Motor neuron (in vitro differentiated cells): Measurements from ENCODE around the gene AMTN. TPM values are rescaled to one million over a fixed set of nuclear protein-coding genes. Genes with fewer than 3 reads are reported as not detected.

ENCODE experiments used
- ATAC-seq, 8 experiments: fragments of 200-7000 bp; cut with Tn5 transposase; replicated peaks in 6 of 8; 2 replicates each; pipeline ENCODE4 v1.8.0; 2021; ENCODE audit warnings: mild to moderate bottlenecking in 8 of 8, moderate library complexity in 8 of 8
- H3K27ac ChIP-seq, 2 donors: fragments of 250-450 bp; sonication (Bioruptor Pico); 2 replicates each; pipeline ENCODE4 v1.9.0; 2021; ENCODE audit warnings: antibody characterized with exemption in 2 of 2, mild to moderate bottlenecking in 2 of 2, moderate library complexity in 1 of 2
- H3K4me1 ChIP-seq, 2 donors: fragments of 250-450 bp; sonication (Bioruptor Pico); replicated peaks in 1 of 2; 2 replicates each; pipeline ENCODE4 v1.6.1; 2021; ENCODE audit warnings: antibody characterized with exemption in 2 of 2, mild to moderate bottlenecking in 2 of 2, moderate library complexity in 1 of 2
- H3K4me3 ChIP-seq, 5 donors: fragments of 250-450 bp; sonication (Bioruptor Pico); 2 replicates each; pipeline ENCODE4 v1.9.0; 2021; ENCODE audit warnings: antibody characterized with exemption in 5 of 5, mild to moderate bottlenecking in 5 of 5, moderate library complexity in 4 of 5
- WGBS, 10 experiments: fragments of 450-650 bp; shearing (Covaris generic); methylation state at CpG; one replicate each; pipeline ENCODE4 v1.0.0; 2022; 5-methylcytosine and 5-hydroxymethylcytosine counted together
- in situ Hi-C, 9 experiments: fragments of 400-800 bp; cut with MboI; loops; one replicate each; pipeline ENCODE4 v1.15.0; 2021; ENCODE audit warnings: low sequenced_read_pairs in 9 of 9, low pct_unique_long_range_greater_than_20kb in 2 of 9; ENCODE audit not compliant: unreplicated experiment in 9 of 9
- total RNA-seq, 8 experiments: library from RNA; unstranded; fragments of 300-600 nt; gene quantifications; 2 replicates each; pipeline versions ENCODE4 v1.2.3 to v1.2.4, GENCODE V29; 2022

The AMTN gene
- total RNA-seq, 8 experiments from 2014 or later: 0.46 to 55.5 (median 2.6) TPM; not detected in 5

DNA sequence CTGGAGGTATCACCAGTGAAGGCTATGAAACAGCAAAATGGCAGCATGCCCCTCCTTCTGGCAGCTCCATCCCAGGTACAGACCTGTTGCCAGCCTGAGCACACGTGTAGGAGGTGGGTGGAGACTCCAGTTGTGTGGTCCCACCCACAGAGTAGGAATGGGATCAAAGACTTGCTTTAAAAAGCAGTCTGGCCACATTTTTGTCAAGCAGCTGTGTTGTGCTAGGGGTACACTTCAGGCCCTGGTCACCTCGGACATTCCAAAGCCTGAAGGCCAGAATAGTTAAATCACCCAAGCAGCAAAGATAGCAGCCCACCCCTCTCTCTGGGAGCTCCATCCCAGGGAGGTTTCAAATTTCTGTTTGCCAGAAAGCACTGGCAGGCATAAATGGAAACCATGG lies 53.4 kb downstream of the AMTN start:
- no peak overlapping the region for H3K27ac ChIP-seq
- WGBS, 10 experiments: 0 to 80% methylated on average over 1 of the region's 2 CpGs; no CpG with 5 or more reads in 8 of the 10 experiments
- H3K4me1 ChIP-seq: no peaks in the 10 kb centered on the region
- H3K4me3 ChIP-seq: no peak overlapping the region
- ATAC-seq: no peak
- in situ Hi-C loops: loop anchor here in 1 of 9 experiments (25.0 kb wide), 1 partner anchor 884 kb away; no protein-coding TSS in a partner anchor

DNA sequence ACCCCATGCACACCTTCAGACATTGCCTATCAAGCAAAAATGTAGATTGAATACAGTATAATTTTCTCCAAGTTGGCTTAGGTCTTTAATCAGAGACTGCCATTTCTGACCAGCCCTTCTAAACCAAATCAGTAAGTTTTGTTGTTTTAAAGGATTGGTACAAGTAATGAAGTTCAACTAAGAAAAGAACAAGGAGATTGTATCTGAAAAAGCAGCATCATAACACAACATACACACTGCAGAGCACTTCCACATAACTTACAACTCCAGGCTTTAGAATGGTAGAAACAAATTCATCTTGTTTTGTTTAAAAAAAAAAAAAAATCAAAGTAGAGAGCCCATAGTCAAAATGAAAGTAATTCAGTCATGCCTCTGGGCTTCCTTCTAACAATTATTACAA lies 57.6 kb downstream of the AMTN start:
- in situ Hi-C loops: no loop called here
- H3K4me3 ChIP-seq: no peak overlapping the region
- H3K4me1 ChIP-seq: no peaks in the 10 kb centered on the region
- no peak for ATAC-seq
- H3K27ac ChIP-seq: no peak overlapping the region

GRCh38 chr4:70577220-70577927 lies 59.0 kb downstream of the AMTN start:
- H3K27ac ChIP-seq: no peak overlapping the region
- in situ Hi-C loops: no loop called here
- peak in 1 of 8 experiments; percentile 17 for ATAC-seq
- H3K4me3 ChIP-seq: no peak overlapping the region
- no peaks in the 10 kb centered on the region for H3K4me1 ChIP-seq
- 0 to 100% (median 47%) methylated on average over 1 to 6 of the region's 6 CpGs for WGBS, 10 experiments

GRCh38 chr4:70581980-70582379 lies 63.6 kb downstream of the AMTN start:
- 0 to 96% (median 73%) methylated on average over 1 to 2 of the region's 2 CpGs for WGBS, 10 experiments
- in situ Hi-C loops: no loop called here
- Histone ChIP-seq H3K4me1 (no peaks in the 10 kb centered on the region), H3K27ac (no peak overlapping the region), H3K4me3 (no peak overlapping the region)
- ATAC-seq: no peak

Other genes starting within 250 kb of the AMTN start
- 1 to 10 TPM in 1 of 8 experiments, under 1 TPM in 2, not detected in 5; 0.13 to 1.3 (median 0.43) TPM for gene CABS1, start 183.6 kb upstream of the AMTN start, total RNA-seq
- 1 to 10 TPM in 1 of 8 experiments, under 1 TPM in 2, not detected in 5; 0.80 to 1.2 (median 0.97) TPM for gene SMR3A, start 157.8 kb upstream of the AMTN start, total RNA-seq
- 1 to 10 TPM in 1 of 8 experiments, under 1 TPM in 3, not detected in 4; 0.32 to 1.8 (median 0.63) TPM for gene SMR3B, start 135.4 kb upstream of the AMTN start, total RNA-seq
- 1 to 10 TPM in 1 of 8 experiments, under 1 TPM in 3, not detected in 4; 0.41 to 2.5 (median 0.51) TPM for gene OPRPN, start 120.6 kb upstream of the AMTN start, total RNA-seq
- 1 to 10 TPM in 1 of 8 experiments, under 1 TPM in 5, not detected in 2; 0.20 to 1.3 (median 0.44) TPM for gene MUC7, start 46.4 kb upstream of the AMTN start, total RNA-seq
- under 1 TPM in 4 of 8 experiments, not detected in 4; 0.14 to 0.28 (median 0.19) TPM for gene AMBN, start 73.7 kb downstream of the AMTN start, total RNA-seq
- gene ENAM, start 110.2 kb downstream of the AMTN start, total RNA-seq: under 1 TPM in 6 of 8 experiments, not detected in 2; 0.05 to 0.33 (median 0.14) TPM
- gene JCHAIN, start 147.9 kb downstream of the AMTN start, total RNA-seq: not detected
- 10 to 100 TPM; 16.0 to 47.3 (median 27.0) TPM for gene UTP3, start 170.0 kb downstream of the AMTN start, total RNA-seq
- gene RUFY3, start 203.4 kb downstream of the AMTN start, total RNA-seq: 100 to 1,000 TPM in 5 of 8 experiments, 10 to 100 TPM in 3; 34.1 to 227 (median 185) TPM